OCI-LY3 (cell line): Measurements from ENCODE around the gene UBALD2.

ENCODE experiments used
- CTCF ChIP-seq: fragments of 200-600, 300-600 bp; sonication (generic); IDR thresholded peaks from 2 replicates; pipeline ENCODE4 v1.5.1; 2014; ENCODE audit warnings: antibody characterized with exemption, low read length, low read depth
- EZH2phosphoT487 ChIP-seq: fragments of 200-600 bp; shearing (Covaris generic); IDR thresholded peaks from 2 replicates; pipeline ENCODE4 v1.6.1; 2018; ENCODE audit warnings: antibody characterized with exemption, mixed run types, low read depth

GRCh38 chr17:76267051-76267576, 2.0 kb downstream of the UBALD2 start:
- TF ChIP-seq CTCF (no peak), EZH2phosphoT487 (no peak)
